Tibial nerve (tissue), 4 donors: ENCODE measurements around the gene ZNF407. TPM values are rescaled to one million over a fixed set of nuclear protein-coding genes. Genes with fewer than 3 reads are reported as not detected.
A peak's percentile ranks its signal among the peaks of the same experiment; 100 is the strongest.

Experiments
- DNase-seq, 2 donors: peaks; one replicate each; pipeline ENCODE4 v3.0.0-alpha.2; 2019; ENCODE audit warnings: low spot score in 2 of 2
- H3K27ac ChIP-seq, 4 donors: fragments of 200-600 bp; sonication (generic) in 3 of 4; one replicate each; pipeline ENCODE4 v1.5.1; 2017 to 2019; ENCODE audit warnings: mild to moderate bottlenecking in 1 of 4
- H3K27me3 ChIP-seq, 2 donors: fragments of 200-600 bp; sonication (generic) in 1 of 2; one replicate each; pipeline versions ENCODE4 v1.5.1 to v1.6.0; 2017 to 2019
- H3K36me3 ChIP-seq, 3 donors: fragments of 200-600 bp; sonication (generic); one replicate each; pipeline ENCODE4 v1.5.1; 2018 to 2019
- H3K4me1 ChIP-seq, 4 donors: fragments of 200-600 bp; sonication (generic) in 3 of 4; one replicate each; pipeline ENCODE4 v1.5.1; 2017 to 2019
- H3K4me3 ChIP-seq, 4 donors: fragments of 200-600 bp; sonication (generic) in 3 of 4; one replicate each; pipeline ENCODE4 v1.5.1; 2017 to 2019; ENCODE audit warnings: mild to moderate bottlenecking in 1 of 4, moderate library complexity in 1 of 4
- H3K9me3 ChIP-seq, 4 donors: fragments of 200-600 bp; sonication (generic) in 3 of 4; one replicate each; pipeline ENCODE4 v1.5.1; 2017 to 2019
- EP300 ChIP-seq, 2 donors: sonication (generic); formaldehyde crosslinking; IDR thresholded peaks; one replicate each; pipeline ENCODE4 v1.6.1; 2017; ENCODE audit warnings: antibody characterized with exemption in 2 of 2, mild to moderate bottlenecking in 1 of 2
- POLR2A ChIP-seq, 2 donors: fragments of 450-650 bp; IDR thresholded peaks; one replicate each; pipeline ENCODE4 v1.6.1; 2017; ENCODE audit warnings: antibody characterized with exemption in 2 of 2, mild to moderate bottlenecking in 2 of 2, moderate library complexity in 2 of 2
- WGBS, 2 donors: methylation state at CpG; one replicate each; pipeline ENCODE4 v1.1.5; 2018; 5-methylcytosine and 5-hydroxymethylcytosine counted together
- total RNA-seq, 4 donors: library from RNA; depleted of rRNA; stranded (reverse); fragments of >200 nt; gene quantifications; one replicate each; pipeline ENCODE4 v1.1.0, GENCODE V29; 2016
- TF ChIP-seq, protein P1 (sequence below), 5 experiments: fragments of 200-600 bp in 3 of 5; fragments of 450-650 bp in 2 of 5; sonication (generic) in 3 of 5; IDR thresholded peaks; one replicate each; pipeline ENCODE4 v1.5.1; 2016 to 2019; ENCODE audit warnings: antibody characterized with exemption in 5 of 5, mild to moderate bottlenecking in 3 of 5, moderate library complexity in 2 of 5

The ZNF407 gene
- total RNA-seq, 4 donors from 2014 or later: 18.6 to 22.8 (median 19.6) TPM

DNA sequence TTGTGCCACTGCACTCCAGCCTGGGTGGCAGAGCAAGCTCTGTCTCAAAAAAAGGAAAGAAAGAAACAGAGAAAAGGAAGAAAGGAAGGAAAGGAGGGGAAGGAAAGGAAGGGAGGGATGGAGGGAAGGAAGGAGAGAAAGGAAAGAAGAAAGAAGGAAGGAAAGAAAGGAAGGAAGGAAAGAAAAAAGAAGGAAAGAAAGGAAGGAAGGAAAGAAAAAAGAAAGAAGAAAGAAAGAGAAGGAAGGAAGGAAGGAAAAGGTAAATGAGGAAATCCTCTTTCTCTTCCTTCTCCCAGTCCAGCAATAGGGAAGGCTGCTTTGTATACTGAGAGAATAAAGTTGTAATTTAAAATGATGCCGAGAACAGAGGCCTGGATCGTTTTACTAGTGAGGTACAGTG lies 22.8 kb upstream of the ZNF407 start:
- Histone ChIP-seq H3K4me3 (no peak overlapping the region), H3K27me3 (no peaks in the 10 kb centered on the region), H3K36me3 (no peaks in the 10 kb centered on the region), H3K27ac (no peak overlapping the region), H3K4me1 (no peaks in the 10 kb centered on the region), H3K9me3 (no peaks in the 10 kb centered on the region)
- no peak for DNase-seq
- 43 to 58% methylated on average over 2 of the region's 2 CpGs for WGBS, 2 donors
- TF ChIP-seq POLR2A (IDR thresholded peaks at IDR 0.05): no peak
- no peak for TF ChIP-seq EP300 (IDR thresholded peaks at IDR 0.05)
- TF ChIP-seq, protein P1, sequence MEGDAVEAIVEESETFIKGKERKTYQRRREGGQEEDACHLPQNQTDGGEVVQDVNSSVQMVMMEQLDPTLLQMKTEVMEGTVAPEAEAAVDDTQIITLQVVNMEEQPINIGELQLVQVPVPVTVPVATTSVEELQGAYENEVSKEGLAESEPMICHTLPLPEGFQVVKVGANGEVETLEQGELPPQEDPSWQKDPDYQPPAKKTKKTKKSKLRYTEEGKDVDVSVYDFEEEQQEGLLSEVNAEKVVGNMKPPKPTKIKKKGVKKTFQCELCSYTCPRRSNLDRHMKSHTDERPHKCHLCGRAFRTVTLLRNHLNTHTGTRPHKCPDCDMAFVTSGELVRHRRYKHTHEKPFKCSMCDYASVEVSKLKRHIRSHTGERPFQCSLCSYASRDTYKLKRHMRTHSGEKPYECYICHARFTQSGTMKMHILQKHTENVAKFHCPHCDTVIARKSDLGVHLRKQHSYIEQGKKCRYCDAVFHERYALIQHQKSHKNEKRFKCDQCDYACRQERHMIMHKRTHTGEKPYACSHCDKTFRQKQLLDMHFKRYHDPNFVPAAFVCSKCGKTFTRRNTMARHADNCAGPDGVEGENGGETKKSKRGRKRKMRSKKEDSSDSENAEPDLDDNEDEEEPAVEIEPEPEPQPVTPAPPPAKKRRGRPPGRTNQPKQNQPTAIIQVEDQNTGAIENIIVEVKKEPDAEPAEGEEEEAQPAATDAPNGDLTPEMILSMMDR (IDR thresholded peaks at IDR 0.05): no peak

DNA sequence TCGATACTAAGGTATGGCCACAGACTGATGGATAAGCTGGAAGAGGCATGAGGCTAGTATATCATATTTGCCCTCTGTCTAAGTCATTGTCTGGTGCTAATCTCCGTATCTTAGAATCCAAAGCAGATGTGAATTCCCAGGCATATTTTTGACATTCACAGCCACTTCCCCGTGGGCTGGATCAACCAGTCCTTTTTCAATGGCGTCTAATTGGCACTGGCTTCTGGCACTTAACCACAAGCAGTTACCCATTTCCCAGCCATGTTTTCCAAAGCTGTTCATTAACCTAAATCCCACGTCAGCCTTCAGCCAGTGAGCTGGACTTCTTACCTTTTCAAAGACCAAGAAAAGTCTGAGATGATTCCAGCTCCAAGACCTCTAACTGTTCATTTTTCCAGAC lies 20.7 kb upstream of the ZNF407 start:
- Histone ChIP-seq H3K27me3 (no peaks in the 10 kb centered on the region), H3K9me3 (no peaks in the 10 kb centered on the region), H3K4me1 (no peaks in the 10 kb centered on the region), H3K27ac (no peak overlapping the region), H3K36me3 (no peaks in the 10 kb centered on the region), H3K4me3 (no peak overlapping the region)
- 52 to 55% methylated on average over 5 of the region's 5 CpGs for WGBS, 2 donors
- TF ChIP-seq, protein P1 (IDR thresholded peaks at IDR 0.05): no peak
- TF ChIP-seq EP300 (IDR thresholded peaks at IDR 0.05) (no peak), POLR2A (IDR thresholded peaks at IDR 0.05) (no peak)
- DNase-seq: no peak

DNA sequence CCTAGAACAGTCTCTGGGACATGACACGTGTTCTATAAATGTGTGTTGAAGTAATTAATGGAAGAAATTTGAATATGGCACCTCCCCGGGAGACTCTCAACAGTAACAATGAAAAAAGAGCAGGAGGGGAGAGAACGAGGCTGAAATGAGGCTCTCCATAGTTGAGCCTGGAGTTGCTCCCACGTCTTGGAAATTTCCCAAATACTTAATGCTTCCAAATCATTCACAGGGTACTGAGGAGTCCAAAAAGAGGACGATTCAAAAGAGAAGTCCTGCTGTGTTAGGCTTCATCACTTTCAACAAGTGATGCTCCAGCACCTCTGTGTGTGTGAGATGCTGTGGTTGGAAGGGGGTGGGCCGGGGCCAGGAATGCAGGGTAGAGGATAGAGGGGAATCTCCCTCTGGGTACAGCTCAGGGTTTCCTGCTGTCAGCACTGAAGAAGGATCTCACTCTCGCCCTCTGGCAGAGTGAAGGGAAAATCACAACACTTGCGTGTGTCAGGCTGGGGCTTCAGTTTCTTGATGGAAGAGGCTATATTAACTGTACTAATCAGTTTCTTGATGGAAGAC lies 18.1 kb upstream of the ZNF407 start:
- TF ChIP-seq POLR2A (IDR thresholded peaks at IDR 0.05) (no peak), EP300 (IDR thresholded peaks at IDR 0.05) (no peak)
- TF ChIP-seq, protein P1 (IDR thresholded peaks at IDR 0.05): no peak
- H3K27ac ChIP-seq: no peak overlapping the region
- no peak overlapping the region for H3K4me3 ChIP-seq
- no peaks in the 10 kb centered on the region for H3K4me1 ChIP-seq
- no peaks in the 10 kb centered on the region for H3K27me3 ChIP-seq
- no peak for DNase-seq
- no peaks in the 10 kb centered on the region for H3K36me3 ChIP-seq
- H3K9me3 ChIP-seq: no peaks in the 10 kb centered on the region
- 32 to 37% methylated on average over 8 of the region's 8 CpGs for WGBS, 2 donors

DNA sequence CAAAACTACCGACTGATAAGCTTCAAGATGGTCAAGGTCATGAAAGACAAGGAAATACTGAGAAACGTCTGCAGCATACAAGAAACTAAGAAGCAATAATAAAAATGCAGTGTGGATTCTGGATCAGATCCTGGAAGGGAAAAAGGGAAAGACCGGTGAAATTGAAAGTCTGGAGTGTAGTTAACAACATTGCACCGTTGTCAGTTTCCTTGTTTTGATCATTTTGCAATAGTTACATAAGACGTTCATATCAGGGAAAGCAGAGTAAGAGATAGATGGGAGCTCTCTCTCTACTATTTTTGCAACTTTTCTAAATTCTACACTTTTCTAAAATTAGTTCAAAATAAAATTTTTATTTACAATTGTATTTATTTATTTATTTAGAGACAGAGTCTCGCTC lies 15.0 kb upstream of the ZNF407 start:
- H3K9me3 ChIP-seq: no peaks in the 10 kb centered on the region
- 64 to 69% methylated on average over 6 of the region's 6 CpGs for WGBS, 2 donors
- H3K27ac ChIP-seq: no peak overlapping the region
- no peak overlapping the region for H3K4me3 ChIP-seq
- DNase-seq: no peak
- H3K4me1 ChIP-seq: no peaks in the 10 kb centered on the region
- H3K27me3 ChIP-seq: no peaks in the 10 kb centered on the region
- no peak for TF ChIP-seq EP300 (IDR thresholded peaks at IDR 0.05)
- H3K36me3 ChIP-seq: no peaks in the 10 kb centered on the region

DNA sequence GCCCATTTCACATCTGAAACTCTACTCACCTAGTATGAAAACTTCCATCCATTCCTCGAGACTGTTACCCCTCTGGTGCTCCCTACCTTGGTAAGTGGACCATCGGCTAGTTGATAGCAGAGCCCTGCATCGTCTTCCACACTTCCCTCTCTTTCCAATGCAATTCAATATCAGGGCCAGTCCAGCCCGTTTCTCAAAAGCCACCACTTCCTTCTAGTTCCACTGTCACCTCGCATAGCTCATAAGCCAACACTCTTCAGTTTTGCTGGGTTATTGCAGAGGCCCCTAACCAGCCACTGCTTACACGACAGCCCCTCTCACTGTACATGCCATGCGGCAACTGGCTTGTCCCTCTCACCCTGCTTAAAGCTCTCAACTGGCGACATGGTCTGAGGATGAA lies 10.2 kb upstream of the ZNF407 start:
- no peak for DNase-seq
- no peak overlapping the region for H3K27ac ChIP-seq
- no peaks in the 10 kb centered on the region for H3K9me3 ChIP-seq
- 80 to 87% methylated on average over 8 of the region's 8 CpGs for WGBS, 2 donors
- H3K4me3 ChIP-seq: no peak overlapping the region
- peaks cover 0 to 9% (median 0%) of the 10 kb centered on the region in 3 donors for H3K36me3 ChIP-seq
- TF ChIP-seq POLR2A (IDR thresholded peaks at IDR 0.05) (no peak), EP300 (IDR thresholded peaks at IDR 0.05) (no peak)
- TF ChIP-seq, protein P1 (IDR thresholded peaks at IDR 0.05): no peak
- H3K4me1 ChIP-seq: no peaks in the 10 kb centered on the region
- H3K27me3 ChIP-seq: no peaks in the 10 kb centered on the region

DNA sequence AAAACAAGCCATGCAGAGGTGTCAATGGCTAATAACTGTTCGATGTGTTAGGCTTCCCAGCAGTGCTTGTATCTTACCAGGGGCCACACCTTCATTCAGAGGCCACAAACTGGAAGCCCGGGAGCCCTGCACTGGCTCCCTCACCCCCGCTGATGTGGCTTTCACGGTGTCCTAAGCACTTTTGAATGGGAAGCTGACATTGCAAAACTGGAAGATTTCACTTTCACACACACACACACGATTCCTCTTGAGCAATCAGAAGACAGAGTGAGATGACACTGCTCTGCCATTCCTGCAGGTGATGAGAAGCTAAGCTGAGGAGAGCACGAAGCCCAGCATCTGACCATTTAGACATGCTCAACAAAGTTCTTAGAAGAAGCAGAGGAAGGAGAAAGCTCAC lies 8.6 kb upstream of the ZNF407 start:
- Histone ChIP-seq H3K36me3 (peaks cover 0 to 23% (median 0%) of the 10 kb centered on the region in 3 donors), H3K27ac (no peak overlapping the region), H3K27me3 (no peaks in the 10 kb centered on the region), H3K4me1 (no peaks in the 10 kb centered on the region), H3K9me3 (no peaks in the 10 kb centered on the region), H3K4me3 (no peak overlapping the region)
- peak in 1 of 2 donors; percentile 32 for TF ChIP-seq EP300 (IDR thresholded peaks at IDR 0.05)
- TF ChIP-seq, protein P1 (IDR thresholded peaks at IDR 0.05): no peak
- WGBS, 2 donors: 72 to 77% methylated on average over 6 of the region's 6 CpGs
- no peak for DNase-seq
